ENCODE measurements around the gene MYBPHL. TPM values are rescaled to one million over a fixed set of nuclear protein-coding genes. Genes with fewer than 3 reads are reported as not detected.

The MYBPHL gene
- total RNA-seq, 4 donors from 2014 or later: not detected

GRCh38 chr1:109257682-109258421 lies 49.0 kb downstream of the MYBPHL start:
- H3K9me3 ChIP-seq: no peaks in the 10 kb centered on the region
- H3K4me3 ChIP-seq: no peak overlapping the region
- DNase-seq: no peak
- H3K27ac ChIP-seq: no peak overlapping the region
- H3K27me3 ChIP-seq: no peaks in the 10 kb centered on the region
- peaks cover 0 to 20% (median 0%) of the 10 kb centered on the region in 4 donors for H3K4me1 ChIP-seq
- H3K36me3 ChIP-seq: no peaks in the 10 kb centered on the region
- TF ChIP-seq POLR2A (IDR thresholded peaks at IDR 0.05) (no peak), CTCF (IDR thresholded peaks at IDR 0.05) (no peak)

DNA sequence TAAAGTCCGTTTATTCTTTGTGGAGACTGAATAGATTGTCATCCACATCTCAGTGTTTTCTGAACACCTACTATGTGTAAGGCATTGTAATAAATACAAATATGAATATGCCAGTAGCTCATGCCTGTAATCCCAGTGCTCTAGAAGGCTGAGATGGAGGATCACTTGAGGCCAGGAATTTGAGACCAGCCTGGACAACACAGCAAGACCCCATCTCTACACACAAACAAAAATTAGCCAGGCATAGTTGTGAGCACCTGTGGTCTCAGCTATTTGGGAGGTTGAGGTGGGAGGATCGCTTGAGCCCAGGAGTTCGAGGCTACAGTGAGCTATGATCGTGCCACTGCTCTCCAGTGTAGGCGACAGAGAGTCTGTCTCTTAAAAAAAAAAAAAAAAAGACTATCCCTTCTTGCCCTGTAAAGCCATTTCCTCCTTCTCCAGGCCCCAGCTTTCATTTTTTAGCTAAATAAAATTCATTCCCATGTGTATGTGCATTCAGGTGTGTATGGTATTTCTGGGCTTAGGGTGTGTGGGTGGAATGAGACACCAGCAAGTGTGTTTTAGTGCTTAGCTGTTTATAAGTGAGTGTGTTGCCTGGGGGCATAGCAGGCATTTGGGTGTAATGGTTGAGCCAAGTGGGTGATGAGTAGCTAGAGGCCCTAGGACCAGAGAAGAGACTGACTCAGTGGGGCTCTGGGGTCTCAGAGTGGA lies 49.7 kb downstream of the MYBPHL start:
- no peak for DNase-seq
- H3K9me3 ChIP-seq: no peaks in the 10 kb centered on the region
- H3K27me3 ChIP-seq: no peaks in the 10 kb centered on the region
- no peaks in the 10 kb centered on the region for H3K36me3 ChIP-seq
- H3K4me3 ChIP-seq: no peak overlapping the region
- TF ChIP-seq POLR2A (IDR thresholded peaks at IDR 0.05) (no peak), CTCF (IDR thresholded peaks at IDR 0.05) (no peak)
- H3K27ac ChIP-seq: no peak overlapping the region
- peaks cover 0 to 20% (median 0%) of the 10 kb centered on the region in 4 donors for H3K4me1 ChIP-seq

DNA sequence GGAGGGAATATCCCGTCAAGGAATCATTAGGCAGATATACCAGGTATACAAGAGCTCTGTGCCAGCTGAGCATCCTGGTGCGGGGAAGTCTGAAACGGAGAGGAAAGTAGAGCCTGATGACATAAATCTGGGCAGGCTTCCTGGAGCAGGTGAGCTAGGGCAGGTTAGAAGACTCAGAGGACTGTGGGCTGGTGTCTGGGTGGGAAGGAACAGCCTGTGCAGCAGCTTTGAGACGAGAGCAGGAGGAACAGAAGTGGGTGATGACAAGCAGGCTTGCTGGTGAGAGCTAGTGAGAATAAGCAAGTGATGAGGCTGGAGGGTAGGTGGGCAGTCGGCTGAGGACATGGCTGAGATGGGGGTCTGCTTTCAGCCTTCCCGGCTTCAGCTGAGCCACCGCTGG lies 50.7 kb downstream of the MYBPHL start:
- no peaks in the 10 kb centered on the region for H3K36me3 ChIP-seq
- no peak for DNase-seq
- H3K4me1 ChIP-seq: peaks cover 0 to 20% (median 0%) of the 10 kb centered on the region in 4 donors
- TF ChIP-seq CTCF (IDR thresholded peaks at IDR 0.05) (no peak), POLR2A (IDR thresholded peaks at IDR 0.05) (no peak)
- H3K4me3 ChIP-seq: no peak overlapping the region
- H3K9me3 ChIP-seq: no peaks in the 10 kb centered on the region
- no peaks in the 10 kb centered on the region for H3K27me3 ChIP-seq
- H3K27ac ChIP-seq: no peak overlapping the region

DNA sequence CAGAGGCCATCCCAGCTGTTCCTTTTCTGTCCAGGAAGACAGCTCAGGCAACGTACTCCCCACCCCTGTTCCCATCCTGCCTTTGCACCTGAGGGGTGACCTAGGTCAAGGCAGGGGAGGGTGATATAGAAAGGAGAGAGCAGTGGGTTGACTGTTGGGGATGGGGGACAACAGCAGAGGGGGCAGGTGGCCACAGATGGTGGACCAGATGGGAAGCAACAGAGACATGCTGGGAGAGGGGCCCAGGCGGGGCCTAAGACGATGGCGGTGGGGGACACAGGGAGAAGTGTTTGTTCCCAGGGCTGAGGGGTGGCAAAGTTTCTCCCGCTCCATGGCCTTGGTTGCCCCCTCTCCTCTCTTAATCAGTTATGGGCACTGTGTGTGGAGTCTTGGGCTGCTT lies 51.1 kb downstream of the MYBPHL start:
- Histone ChIP-seq H3K27me3 (no peaks in the 10 kb centered on the region), H3K27ac (no peak overlapping the region), H3K4me1 (peaks cover 0 to 20% (median 0%) of the 10 kb centered on the region in 4 donors), H3K36me3 (no peaks in the 10 kb centered on the region), H3K4me3 (no peak overlapping the region), H3K9me3 (no peaks in the 10 kb centered on the region)
- no peak for DNase-seq
- TF ChIP-seq POLR2A (IDR thresholded peaks at IDR 0.05) (no peak), CTCF (IDR thresholded peaks at IDR 0.05) (no peak)

GRCh38 chr1:109255097-109255651 lies 51.6 kb downstream of the MYBPHL start:
- TF ChIP-seq POLR2A (IDR thresholded peaks at IDR 0.05) (no peak), CTCF (IDR thresholded peaks at IDR 0.05) (no peak)
- H3K27ac ChIP-seq: no peak overlapping the region
- no peak for DNase-seq
- peaks cover 0 to 26% (median 3%) of the 10 kb centered on the region in 4 donors for H3K4me1 ChIP-seq
- H3K4me3 ChIP-seq: no peak overlapping the region
- no peaks in the 10 kb centered on the region for H3K27me3 ChIP-seq
- no peaks in the 10 kb centered on the region for H3K9me3 ChIP-seq
- H3K36me3 ChIP-seq: no peaks in the 10 kb centered on the region
